ENCODE results near the gene SSNA1. TPM values are rescaled to one million over a fixed set of nuclear protein-coding genes. Genes with fewer than 3 reads are reported as not detected.

The SSNA1 gene
- total RNA-seq, 1 donor from 2014 or later: 52.7 TPM

GRCh38 chr9:137205126-137206069, 16.9 kb downstream of the SSNA1 start, which contains the start of the genes NDOR1 and TMEM203:
TSS of gene NDOR1 (plus strand) at chr9:137205700. CDS start at chr9:137205778, 78 bp downstream.
TSS of gene TMEM203 (minus strand) at chr9:137205648. CDS start at chr9:137205414, 234 bp downstream.
- Histone ChIP-seq H3K79me2 (ENCODE audit: insufficient read depth, low read length) (peaks cover 53% of the 10 kb centered on the region), H3K4me1 (ENCODE audit: insufficient read depth, low read length) (peaks cover 23% of the 10 kb centered on the region), H2AFZ (ENCODE audit: low read depth, low read length) (peak within 1 kb of the TSS; percentile 83), H3K27ac (ENCODE audit: low read depth, low read length) (peak within 1 kb of the TSS; percentile 85), H3K4me2 (ENCODE audit: low read length) (peak within 1 kb of the TSS; percentile 98), H4K20me1 (ENCODE audit: insufficient read depth, low read length) (peaks cover 10% of the 10 kb centered on the region), H3K4me3 (ENCODE audit: insufficient read depth, low read depth, low read length) (peak within 1 kb of the TSS; percentile 90), H3K27me3 (ENCODE audit: insufficient read depth, low read length) (no peaks in the 10 kb centered on the region), H3K9ac (ENCODE audit: low read length) (peak within 1 kb of the TSS; percentile 97), H3K36me3 (ENCODE audit: insufficient read depth, low read length) (no peaks in the 10 kb centered on the region), H3K9me3 (ENCODE audit: insufficient read depth, low read depth, low read length) (no peaks in the 10 kb centered on the region)
- peak; percentile 62 for DNase-seq (ENCODE audit: low read depth)
- Mint-ChIP-seq H3K27me3 (ENCODE audit: low read depth, unreplicated experiment) (no peaks in the 10 kb centered on the region), H3K9me3 (ENCODE audit: unreplicated experiment) (no peaks in the 10 kb centered on the region), H3K4me3 (ENCODE audit: unreplicated experiment) (peak within 1 kb of the TSS; percentile 95), H3K27ac (ENCODE audit: unreplicated experiment) (peak within 1 kb of the TSS; percentile 89), H3K36me3 (ENCODE audit: low read depth, unreplicated experiment) (peaks cover 4% of the 10 kb centered on the region), H3K4me1 (ENCODE audit: low read depth, unreplicated experiment) (peaks cover 14% of the 10 kb centered on the region)
- FAIRE-seq: no peak
- no peak for TF ChIP-seq EZH2 (IDR thresholded peaks at IDR 0.05; ENCODE audit: insufficient read depth, low read length)
- TF ChIP-seq CTCF (IDR thresholded peaks at IDR 0.05; ENCODE audit: insufficient read depth, low read depth, low read length): no peak

- H3K27me3 Mint-ChIP-seq (ENCODE audit: low read depth, unreplicated experiment): no peaks in the 10 kb centered on the region
- H3K36me3 Mint-ChIP-seq (ENCODE audit: low read depth, unreplicated experiment): peaks cover 6% of the 10 kb centered on the region
- H3K4me1 Mint-ChIP-seq (ENCODE audit: low read depth, unreplicated experiment): peaks cover 12% of the 10 kb centered on the region
- H3K4me3 Mint-ChIP-seq (ENCODE audit: unreplicated experiment): peak overlapping the region; percentile 95
- H3K4me2 ChIP-seq (ENCODE audit: low read length): peak overlapping the region; percentile 98
- H3K79me2 ChIP-seq (ENCODE audit: insufficient read depth, low read length): peaks cover 50% of the 10 kb centered on the region
- no peak overlapping the region for H3K27ac ChIP-seq (ENCODE audit: low read depth, low read length)
- no peaks in the 10 kb centered on the region for H3K36me3 ChIP-seq (ENCODE audit: insufficient read depth, low read length)
- H2AFZ ChIP-seq (ENCODE audit: low read depth, low read length): no peak overlapping the region
- DNase-seq (ENCODE audit: low read depth) (no peak), FAIRE-seq (no peak)
- peaks cover 23% of the 10 kb centered on the region for H3K4me1 ChIP-seq (ENCODE audit: insufficient read depth, low read length)
- H3K9me3 Mint-ChIP-seq (ENCODE audit: unreplicated experiment): no peaks in the 10 kb centered on the region
- H4K20me1 ChIP-seq (ENCODE audit: insufficient read depth, low read length): peaks cover 10% of the 10 kb centered on the region
- no peaks in the 10 kb centered on the region for H3K27me3 ChIP-seq (ENCODE audit: insufficient read depth, low read length)
- H3K4me3 ChIP-seq (ENCODE audit: insufficient read depth, low read depth, low read length): peak overlapping the region; percentile 90
- H3K27ac Mint-ChIP-seq (ENCODE audit: unreplicated experiment): peak overlapping the region; percentile 85
- H3K9me3 ChIP-seq (ENCODE audit: insufficient read depth, low read depth, low read length): no peaks in the 10 kb centered on the region
- TF ChIP-seq CTCF (IDR thresholded peaks at IDR 0.05; ENCODE audit: insufficient read depth, low read depth, low read length): no peak
- TF ChIP-seq EZH2 (IDR thresholded peaks at IDR 0.05; ENCODE audit: insufficient read depth, low read length): no peak
- peak overlapping the region; percentile 97 for H3K9ac ChIP-seq (ENCODE audit: low read length)
These were observed 18.1 kb downstream of the SSNA1 start for GRCh38 chr9:137206602-137207001.
